NCI-H2227 (cell line): ENCODE measurements around the gene PEPD.

ENCODE experiments used
- DNase-seq: peaks from one replicate; lab custom pipeline; 2025; ENCODE audit not compliant: unreplicated experiment; lab: John Stamatoyannopoulos, UW

PEPD gene

GRCh38 chr19:33547676-33548075, 26.1 kb upstream of the PEPD start:
- DNase-seq, result no peak

- no peak for DNase-seq
These were observed 25.1 kb upstream of the PEPD start for GRCh38 chr19:33546656-33547055.

- no peak for DNase-seq
These were observed 23.8 kb upstream of the PEPD start for GRCh38 chr19:33545217-33545981.

GRCh38 chr19:33535226-33535625, 13.6 kb upstream of the PEPD start:
- no peak for DNase-seq

- DNase-seq, result peak; percentile 92
These were observed 11.4 kb upstream of the PEPD start for GRCh38 chr19:33532859-33533460.

GRCh38 chr19:33530842-33531241, 9.3 kb upstream of the PEPD start:
- no peak for DNase-seq

- no peak for DNase-seq
These were observed 8.7 kb upstream of the PEPD start for GRCh38 chr19:33530296-33530695.

- no peak for DNase-seq
These were observed 7.6 kb upstream of the PEPD start for GRCh38 chr19:33529094-33529676.

- no peak for DNase-seq
These were observed 6.8 kb upstream of the PEPD start for GRCh38 chr19:33528404-33528803.

GRCh38 chr19:33527125-33527524, 5.5 kb upstream of the PEPD start:
- no peak for DNase-seq

GRCh38 chr19:33524024-33524664, 2.6 kb upstream of the PEPD start:
- no peak for DNase-seq

- no peak for DNase-seq
These were observed 1.6 kb upstream of the PEPD start for GRCh38 chr19:33523167-33523566.

GRCh38 chr19:33522371-33522662, 726 bp upstream of the PEPD start:
- DNase-seq, result no peak

- DNase-seq, result no peak
These were observed 629 bp downstream of the PEPD start for GRCh38 chr19:33520844-33521479.

- DNase-seq, result no peak
These were observed 1.4 kb downstream of the PEPD start for GRCh38 chr19:33520048-33520643.

- DNase-seq, result no peak
These were observed 2.2 kb downstream of the PEPD start for GRCh38 chr19:33519416-33519815.

- DNase-seq, result no peak
These were observed 3.0 kb downstream of the PEPD start for GRCh38 chr19:33518541-33518940.

- no peak for DNase-seq
These were observed 3.7 kb downstream of the PEPD start for GRCh38 chr19:33517922-33518321.

GRCh38 chr19:33515921-33516320, 5.7 kb downstream of the PEPD start:
- DNase-seq, result no peak

GRCh38 chr19:33514885-33515551, 6.6 kb downstream of the PEPD start:
- no peak for DNase-seq

- DNase-seq, result no peak
These were observed 8.2 kb downstream of the PEPD start for GRCh38 chr19:33513424-33513823.
